T-helper 1 cell treated with Interleukin-12 subunit alpha and Interleukin-12 subunit beta and Interleukin-4 antibody, amounts not matched to agents 30 μg/mL and 1 μg/mL, for 36 hours (primary cell): ENCODE data around the gene AQP2.

ENCODE experiments used
- H3K27ac Mint-ChIP-seq: one replicate; pipeline ENCODE4 v1.8.0; 2021; ENCODE audit warnings: mild to moderate bottlenecking, mixed read lengths
- H3K27me3 Mint-ChIP-seq: one replicate; pipeline ENCODE4 v1.8.0; 2021; ENCODE audit warnings: low read depth, mixed read lengths
- H3K36me3 Mint-ChIP-seq: one replicate; pipeline ENCODE4 v1.8.0; 2021; ENCODE audit warnings: low read depth, mixed read lengths
- H3K4me1 Mint-ChIP-seq: one replicate; pipeline ENCODE4 v1.8.0; 2021; ENCODE audit warnings: low read depth, mixed read lengths
- H3K4me3 Mint-ChIP-seq: one replicate; pipeline ENCODE4 v1.8.0; 2021; ENCODE audit warnings: mild to moderate bottlenecking, moderate library complexity, mixed read lengths
- H3K9me3 Mint-ChIP-seq: one replicate; pipeline ENCODE4 v1.8.0; 2021; ENCODE audit warnings: mixed read lengths

AQP2 gene

GRCh38 chr12:49925433-49926204 is 24.9 kb upstream of the AQP2 start:
- Mint-ChIP-seq H3K4me3 (no peak overlapping the region), H3K27ac (no peak overlapping the region), H3K27me3 (peaks cover 4% of the 10 kb centered on the region), H3K4me1 (no peaks in the 10 kb centered on the region), H3K36me3 (no peaks in the 10 kb centered on the region), H3K9me3 (no peaks in the 10 kb centered on the region)

GRCh38 chr12:49928471-49928870 is 22.1 kb upstream of the AQP2 start:
- H3K9me3 Mint-ChIP-seq = no peaks in the 10 kb centered on the region
- H3K27me3 Mint-ChIP-seq = no peaks in the 10 kb centered on the region
- no peaks in the 10 kb centered on the region for H3K36me3 Mint-ChIP-seq
- no peak overlapping the region for H3K4me3 Mint-ChIP-seq
- no peak overlapping the region for H3K27ac Mint-ChIP-seq
- no peaks in the 10 kb centered on the region for H3K4me1 Mint-ChIP-seq

GRCh38 chr12:49929581-49929980 is 21.0 kb upstream of the AQP2 start:
- Mint-ChIP-seq H3K4me1 (no peaks in the 10 kb centered on the region), H3K27ac (no peak overlapping the region), H3K4me3 (no peak overlapping the region), H3K27me3 (peaks cover 4% of the 10 kb centered on the region), H3K9me3 (no peaks in the 10 kb centered on the region), H3K36me3 (no peaks in the 10 kb centered on the region)

GRCh38 chr12:49930515-49931288 is 19.8 kb upstream of the AQP2 start:
- peaks cover 4% of the 10 kb centered on the region for H3K27me3 Mint-ChIP-seq
- H3K4me3 Mint-ChIP-seq = no peak overlapping the region
- H3K27ac Mint-ChIP-seq = no peak overlapping the region
- H3K4me1 Mint-ChIP-seq = no peaks in the 10 kb centered on the region
- H3K36me3 Mint-ChIP-seq = no peaks in the 10 kb centered on the region
- H3K9me3 Mint-ChIP-seq = no peaks in the 10 kb centered on the region

- Mint-ChIP-seq H3K4me3 (no peak overlapping the region), H3K36me3 (no peaks in the 10 kb centered on the region), H3K4me1 (no peaks in the 10 kb centered on the region), H3K9me3 (no peaks in the 10 kb centered on the region), H3K27me3 (peaks cover 4% of the 10 kb centered on the region), H3K27ac (no peak overlapping the region)
These were observed 18.5 kb upstream of the AQP2 start for GRCh38 chr12:49932023-49932422.

GRCh38 chr12:49932533-49933130 is 17.9 kb upstream of the AQP2 start:
- H3K4me3 Mint-ChIP-seq = no peak overlapping the region
- H3K27ac Mint-ChIP-seq = no peak overlapping the region
- H3K4me1 Mint-ChIP-seq = no peaks in the 10 kb centered on the region
- H3K9me3 Mint-ChIP-seq = no peaks in the 10 kb centered on the region
- H3K36me3 Mint-ChIP-seq = no peaks in the 10 kb centered on the region
- H3K27me3 Mint-ChIP-seq = peaks cover 4% of the 10 kb centered on the region

- no peaks in the 10 kb centered on the region for H3K36me3 Mint-ChIP-seq
- H3K9me3 Mint-ChIP-seq = no peaks in the 10 kb centered on the region
- H3K4me1 Mint-ChIP-seq = no peaks in the 10 kb centered on the region
- H3K27me3 Mint-ChIP-seq = peaks cover 4% of the 10 kb centered on the region
- H3K4me3 Mint-ChIP-seq = no peak overlapping the region
- H3K27ac Mint-ChIP-seq = no peak overlapping the region
These were observed 16.7 kb upstream of the AQP2 start for GRCh38 chr12:49933796-49934195.

GRCh38 chr12:49934505-49934904 is 16.0 kb upstream of the AQP2 start:
- no peak overlapping the region for H3K4me3 Mint-ChIP-seq
- H3K27me3 Mint-ChIP-seq = peaks cover 4% of the 10 kb centered on the region
- H3K9me3 Mint-ChIP-seq = no peaks in the 10 kb centered on the region
- no peaks in the 10 kb centered on the region for H3K36me3 Mint-ChIP-seq
- no peak overlapping the region for H3K27ac Mint-ChIP-seq
- H3K4me1 Mint-ChIP-seq = no peaks in the 10 kb centered on the region

- no peaks in the 10 kb centered on the region for H3K36me3 Mint-ChIP-seq
- no peaks in the 10 kb centered on the region for H3K9me3 Mint-ChIP-seq
- H3K4me3 Mint-ChIP-seq = no peak overlapping the region
- H3K27me3 Mint-ChIP-seq = peaks cover 4% of the 10 kb centered on the region
- no peak overlapping the region for H3K27ac Mint-ChIP-seq
- no peaks in the 10 kb centered on the region for H3K4me1 Mint-ChIP-seq
These were observed 13.6 kb upstream of the AQP2 start for GRCh38 chr12:49936925-49937324.

- Mint-ChIP-seq H3K36me3 (no peaks in the 10 kb centered on the region), H3K27me3 (peaks cover 4% of the 10 kb centered on the region), H3K4me1 (peaks cover 4% of the 10 kb centered on the region), H3K27ac (no peak overlapping the region), H3K4me3 (no peak overlapping the region), H3K9me3 (no peaks in the 10 kb centered on the region)
These were observed 12.8 kb upstream of the AQP2 start for GRCh38 chr12:49937639-49938300.

GRCh38 chr12:49939307-49939706 is 11.2 kb upstream of the AQP2 start:
- no peaks in the 10 kb centered on the region for H3K36me3 Mint-ChIP-seq
- H3K27ac Mint-ChIP-seq = no peak overlapping the region
- H3K27me3 Mint-ChIP-seq = no peaks in the 10 kb centered on the region
- peaks cover 10% of the 10 kb centered on the region for H3K4me1 Mint-ChIP-seq
- H3K4me3 Mint-ChIP-seq = no peak overlapping the region
- H3K9me3 Mint-ChIP-seq = no peaks in the 10 kb centered on the region

GRCh38 chr12:49939707-49940106 is 10.8 kb upstream of the AQP2 start:
- Mint-ChIP-seq H3K4me3 (no peak overlapping the region), H3K4me1 (peaks cover 10% of the 10 kb centered on the region), H3K9me3 (no peaks in the 10 kb centered on the region), H3K27me3 (no peaks in the 10 kb centered on the region), H3K27ac (no peak overlapping the region), H3K36me3 (no peaks in the 10 kb centered on the region)

- peaks cover 23% of the 10 kb centered on the region for H3K4me1 Mint-ChIP-seq
- H3K9me3 Mint-ChIP-seq = no peaks in the 10 kb centered on the region
- no peak overlapping the region for H3K27ac Mint-ChIP-seq
- no peaks in the 10 kb centered on the region for H3K36me3 Mint-ChIP-seq
- no peaks in the 10 kb centered on the region for H3K27me3 Mint-ChIP-seq
- H3K4me3 Mint-ChIP-seq = no peak overlapping the region
These were observed 8.7 kb upstream of the AQP2 start for GRCh38 chr12:49941556-49942511.

GRCh38 chr12:49942512-49942893 is 8.0 kb upstream of the AQP2 start:
- no peaks in the 10 kb centered on the region for H3K27me3 Mint-ChIP-seq
- no peak overlapping the region for H3K27ac Mint-ChIP-seq
- H3K9me3 Mint-ChIP-seq = no peaks in the 10 kb centered on the region
- peaks cover 23% of the 10 kb centered on the region for H3K4me1 Mint-ChIP-seq
- no peaks in the 10 kb centered on the region for H3K36me3 Mint-ChIP-seq
- H3K4me3 Mint-ChIP-seq = no peak overlapping the region
